GM18909 (cell line): ENCODE data around the gene CPNE5.
"Not testable (repeated sequence)": the region's sequence is repeated elsewhere in the genome, so short reads cannot be mapped to it uniquely, and the experiment has no call there.

Experiments used
- ATAC-seq: cut with Tn5 transposase; IDR thresholded peaks from one replicate; pipeline ENCODE4 v1.9.1; 2021; ENCODE audit warnings: mild to moderate bottlenecking; ENCODE audit not compliant: unreplicated experiment, poor library complexity

The CPNE5 gene

DNA sequence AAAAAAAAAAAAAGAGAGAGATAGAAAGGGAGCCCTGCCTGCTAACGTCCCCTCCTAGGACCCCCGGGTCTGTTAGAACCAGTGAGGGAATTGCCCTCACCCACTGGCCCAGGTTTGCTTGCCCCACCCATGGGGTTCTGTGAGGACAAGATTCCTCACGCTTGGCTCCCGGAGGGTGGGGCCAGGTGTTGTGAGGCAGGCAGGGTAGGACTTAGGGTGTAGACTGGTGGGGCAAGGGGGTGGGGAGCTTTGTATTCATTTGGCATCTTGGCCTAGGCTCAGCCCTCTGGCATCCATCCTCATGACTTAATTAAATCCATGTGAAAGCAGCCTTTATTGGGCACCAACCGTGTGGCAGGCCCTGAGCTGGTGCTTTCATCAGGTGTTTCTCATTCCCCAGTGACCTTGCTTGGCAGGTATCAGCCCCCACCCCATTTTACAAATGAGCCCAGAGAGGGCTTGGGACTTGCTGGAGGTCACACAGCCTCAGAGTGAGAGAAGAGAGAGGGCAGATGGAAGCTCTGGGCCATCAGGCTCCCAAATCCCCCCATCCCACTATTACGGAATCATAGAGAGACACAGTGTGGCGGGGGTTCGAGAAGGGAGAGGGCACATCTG lies 122.7 kb downstream of the CPNE5 start:
- no peak for ATAC-seq

DNA sequence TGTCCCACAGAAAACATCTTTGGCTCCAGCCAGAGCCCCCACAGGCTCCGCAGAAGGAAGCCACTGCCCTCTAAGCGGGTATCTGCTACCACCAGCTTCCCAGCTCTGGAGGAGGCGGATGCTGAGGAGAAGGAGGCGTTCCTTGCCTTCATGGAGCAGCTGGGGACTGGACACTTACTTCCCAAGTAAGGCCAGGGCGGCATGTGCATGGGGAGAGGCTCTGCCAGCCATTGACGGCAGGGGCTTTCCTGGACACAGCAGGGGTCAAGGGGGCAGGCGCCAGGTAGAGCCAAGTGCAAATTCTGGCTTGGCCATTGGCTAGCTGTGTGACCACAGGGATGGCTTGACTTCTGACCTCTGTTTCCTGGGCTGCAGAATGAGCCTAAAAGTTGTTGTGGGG lies 123.8 kb downstream of the CPNE5 start:
- no peak for ATAC-seq

DNA sequence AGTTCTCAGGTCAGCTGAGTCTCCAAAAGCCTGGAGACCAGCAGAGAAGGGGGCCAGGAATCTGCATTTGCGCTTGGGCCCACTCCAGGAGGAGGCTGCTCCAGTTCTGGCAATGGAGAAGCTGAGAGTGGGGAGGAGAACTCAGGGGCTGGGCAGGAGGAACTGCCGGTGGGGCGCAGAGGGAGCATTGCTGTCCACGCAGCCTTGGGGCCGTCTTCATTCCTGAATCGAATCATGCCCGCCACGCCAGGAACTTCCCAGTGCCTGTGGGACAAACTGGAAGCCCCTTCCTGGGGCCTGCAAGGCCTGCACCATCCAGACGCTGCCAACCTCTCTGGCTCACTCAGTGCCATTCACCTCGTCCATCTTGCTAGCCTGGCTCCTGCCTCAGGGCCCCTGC lies 124.7 kb downstream of the CPNE5 start:
- no peak for ATAC-seq

DNA sequence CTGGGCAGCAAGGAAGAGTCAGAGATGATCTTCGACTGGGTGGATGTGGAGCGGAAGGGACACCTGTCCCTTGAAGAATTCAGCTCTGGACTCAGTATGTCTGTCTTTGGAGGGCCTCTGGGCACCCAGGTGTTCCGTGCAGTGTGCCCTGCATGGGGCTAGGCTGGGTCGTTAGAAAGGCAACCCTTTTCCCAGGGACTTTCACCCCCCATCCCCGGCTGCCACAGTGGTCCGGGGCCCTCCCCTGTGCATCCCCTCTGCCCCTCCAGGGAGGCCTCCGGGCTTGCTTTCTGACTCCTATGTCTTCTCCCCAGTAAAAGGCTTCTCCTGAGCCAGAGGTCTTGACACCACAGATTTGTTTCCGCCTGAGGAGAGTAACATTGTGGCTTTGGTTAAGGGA lies 125.4 kb downstream of the CPNE5 start:
- ATAC-seq: no peak

DNA sequence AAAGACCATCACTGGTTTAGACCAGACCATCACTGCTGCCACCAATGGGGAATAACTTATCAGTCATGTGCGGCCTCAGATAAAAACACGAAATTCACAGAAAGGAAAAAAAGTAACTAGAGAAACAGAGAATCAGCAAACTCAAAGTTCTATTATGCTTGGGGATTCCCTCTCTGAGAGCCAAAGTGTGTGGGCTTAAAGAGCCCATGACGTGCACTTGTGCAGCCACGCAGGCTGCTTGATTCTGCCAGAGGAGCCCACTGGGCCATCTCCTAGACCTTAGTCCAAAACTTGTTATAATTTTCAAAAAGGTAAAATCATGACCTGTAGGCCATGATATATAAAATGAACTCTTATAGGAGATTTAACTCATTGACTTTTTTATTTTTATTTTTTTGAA lies 126.4 kb downstream of the CPNE5 start:
- no peak for ATAC-seq

DNA sequence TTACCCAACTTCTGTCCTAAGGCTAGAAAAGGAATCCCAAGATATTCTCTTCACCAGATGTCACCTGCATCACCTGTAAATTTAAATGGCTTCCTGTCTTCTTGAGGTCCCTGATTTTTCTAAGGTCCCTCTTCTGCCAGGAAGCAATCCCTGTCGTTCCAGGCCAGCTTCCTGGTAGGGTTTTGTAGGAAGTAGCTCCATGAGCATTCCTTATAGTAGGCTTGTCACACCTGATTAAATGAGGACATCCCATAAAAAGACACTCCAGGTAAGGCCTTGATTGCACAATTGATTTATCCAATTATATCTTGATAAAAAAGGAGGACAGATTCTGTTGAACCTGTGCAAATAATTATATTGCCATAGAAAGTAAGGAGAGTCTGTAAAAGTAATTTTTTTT lies 132.9 kb downstream of the CPNE5 start:
- no peak for ATAC-seq

DNA sequence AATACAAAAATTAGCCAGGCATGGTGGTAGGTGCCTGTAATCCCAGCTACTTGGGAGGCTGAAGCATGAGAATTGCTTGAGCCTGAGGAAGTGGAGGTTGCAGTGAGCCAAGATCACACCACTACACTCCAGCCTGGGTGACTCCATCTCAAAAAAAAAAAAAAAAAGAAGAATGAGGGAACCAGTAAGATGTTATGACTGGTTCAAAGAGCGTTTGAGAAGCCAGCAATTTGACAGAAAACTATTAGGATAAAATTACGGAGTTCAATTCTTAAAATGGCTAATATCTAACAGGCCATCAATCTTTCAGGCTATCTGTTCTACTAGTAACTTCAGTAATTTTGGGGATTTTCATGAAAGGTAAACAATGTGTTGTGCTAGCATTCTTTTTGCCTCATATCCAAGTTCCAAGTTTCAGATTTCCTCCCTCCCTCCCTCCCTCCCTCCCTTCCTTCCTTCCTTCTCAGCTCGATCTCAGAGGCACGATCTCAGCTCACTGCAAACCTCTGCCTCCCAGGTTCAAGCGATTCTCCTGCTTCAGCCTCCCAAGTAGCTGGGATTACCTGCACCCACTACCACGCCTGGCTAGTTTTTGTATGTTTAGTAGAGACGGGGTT lies 134.2 kb downstream of the CPNE5 start:
- ATAC-seq: not testable (repeated sequence)

DNA sequence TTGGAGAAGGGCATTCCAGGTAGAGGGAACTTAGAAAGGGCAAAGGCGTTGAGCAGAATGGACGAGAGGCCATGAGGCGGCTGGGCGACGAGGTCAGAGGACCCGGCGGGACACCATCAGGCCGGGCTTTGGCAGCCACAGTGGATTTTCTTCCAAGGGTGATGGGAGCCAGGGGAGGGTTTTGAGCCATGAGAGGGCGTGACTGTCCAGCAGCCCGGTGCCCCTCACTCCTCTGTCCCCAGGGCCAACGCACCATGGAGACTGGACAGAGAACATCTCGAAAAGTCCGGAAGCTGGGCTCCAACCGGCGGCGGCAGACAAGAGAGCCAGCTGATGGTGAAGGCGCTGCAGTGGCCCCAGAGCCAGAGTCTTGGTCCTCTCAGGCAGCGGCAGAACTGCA lies 135.3 kb downstream of the CPNE5 start:
- ATAC-seq: no peak

DNA sequence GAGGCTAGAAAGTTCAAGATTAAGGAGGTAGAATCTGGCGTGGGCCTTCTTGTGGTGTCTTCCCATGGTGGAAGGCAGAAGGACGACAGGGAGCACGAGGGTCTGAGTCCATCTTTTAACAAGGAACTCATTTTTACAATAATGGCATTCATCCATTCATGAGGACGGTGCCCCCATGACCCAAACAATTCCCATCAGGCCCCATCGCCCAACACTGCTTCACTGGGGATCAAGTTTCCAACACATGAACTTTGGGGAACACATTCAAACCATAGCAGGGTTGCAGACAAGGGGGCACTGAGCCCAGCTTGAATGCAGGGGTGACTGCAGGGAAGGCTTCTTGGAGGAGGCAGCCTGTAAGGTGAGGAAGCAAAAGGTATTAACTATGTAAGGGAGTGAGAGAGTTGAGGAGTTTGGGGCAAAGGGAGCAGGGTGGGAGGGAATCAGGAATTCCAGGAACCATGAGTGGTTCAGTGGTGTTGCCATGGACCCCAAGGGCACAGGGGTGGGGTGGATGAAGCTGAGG lies 136.1 kb downstream of the CPNE5 start:
- no peak for ATAC-seq

DNA sequence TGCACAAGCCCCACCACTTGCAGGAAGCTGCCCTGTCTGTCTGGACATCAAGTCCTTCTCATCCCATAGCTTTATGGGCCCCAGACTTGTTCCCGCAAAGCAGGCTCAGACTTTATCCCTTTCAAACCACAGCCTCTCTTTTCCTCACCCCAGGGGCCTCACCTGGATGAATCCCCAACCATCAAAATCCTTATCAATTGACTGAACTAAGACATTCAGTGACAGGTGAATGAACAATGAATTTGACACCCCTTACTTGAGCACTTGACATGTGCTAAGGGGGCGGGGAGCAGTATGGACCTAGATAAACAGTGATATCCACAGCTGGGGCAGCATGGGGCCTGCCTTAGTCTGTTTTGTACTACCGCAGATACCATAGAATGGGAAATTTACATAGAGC lies 136.6 kb downstream of the CPNE5 start:
- no peak for ATAC-seq

DNA sequence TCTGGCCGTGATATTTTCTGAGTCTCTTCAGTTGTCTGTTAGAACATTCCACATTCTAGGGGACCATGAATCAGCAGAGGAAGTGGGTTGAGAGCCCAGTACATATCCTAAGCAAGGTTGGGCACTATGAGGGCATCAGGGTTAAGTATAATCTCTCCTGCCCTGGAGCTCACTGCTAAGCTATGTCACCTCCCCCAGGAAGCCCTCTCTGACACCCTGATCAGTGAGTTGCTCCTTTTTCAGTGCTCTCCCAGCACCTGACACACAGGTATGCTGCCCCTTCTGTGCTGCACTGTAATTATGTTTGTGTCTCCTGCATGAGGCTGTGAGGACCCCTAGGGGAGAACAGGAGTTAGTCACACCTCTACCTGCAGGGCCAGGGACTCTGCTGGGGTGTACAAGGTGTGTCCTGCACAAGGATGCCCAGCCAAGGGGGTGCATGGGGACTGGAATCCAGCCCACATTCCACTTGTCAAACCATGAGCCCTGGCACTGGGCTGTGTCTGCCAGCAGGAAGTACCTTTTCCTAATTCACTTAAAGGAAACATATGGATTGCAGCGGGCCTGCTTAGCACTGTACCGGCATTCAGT lies 137.7 kb downstream of the CPNE5 start:
- no peak for ATAC-seq

DNA sequence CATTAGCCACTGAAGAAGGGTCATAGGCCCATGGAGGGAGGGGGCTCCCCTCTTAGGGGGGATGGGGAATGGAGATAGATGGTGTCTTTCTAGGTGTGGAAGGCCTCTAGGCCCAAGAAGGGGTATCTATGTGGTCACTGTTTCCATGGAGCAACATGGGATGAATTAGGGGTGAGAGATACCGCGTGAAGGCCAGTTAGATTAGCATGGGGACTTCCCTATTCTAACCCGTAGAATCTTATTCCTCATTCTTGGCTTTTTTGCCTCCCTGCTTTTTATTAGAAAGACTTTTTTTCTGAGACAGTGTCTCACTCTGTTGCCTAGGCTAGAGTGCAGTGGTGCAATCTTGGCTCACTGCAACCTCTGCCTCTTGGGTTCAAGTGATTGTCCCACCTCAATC lies 138.4 kb downstream of the CPNE5 start:
- ATAC-seq: no peak

DNA sequence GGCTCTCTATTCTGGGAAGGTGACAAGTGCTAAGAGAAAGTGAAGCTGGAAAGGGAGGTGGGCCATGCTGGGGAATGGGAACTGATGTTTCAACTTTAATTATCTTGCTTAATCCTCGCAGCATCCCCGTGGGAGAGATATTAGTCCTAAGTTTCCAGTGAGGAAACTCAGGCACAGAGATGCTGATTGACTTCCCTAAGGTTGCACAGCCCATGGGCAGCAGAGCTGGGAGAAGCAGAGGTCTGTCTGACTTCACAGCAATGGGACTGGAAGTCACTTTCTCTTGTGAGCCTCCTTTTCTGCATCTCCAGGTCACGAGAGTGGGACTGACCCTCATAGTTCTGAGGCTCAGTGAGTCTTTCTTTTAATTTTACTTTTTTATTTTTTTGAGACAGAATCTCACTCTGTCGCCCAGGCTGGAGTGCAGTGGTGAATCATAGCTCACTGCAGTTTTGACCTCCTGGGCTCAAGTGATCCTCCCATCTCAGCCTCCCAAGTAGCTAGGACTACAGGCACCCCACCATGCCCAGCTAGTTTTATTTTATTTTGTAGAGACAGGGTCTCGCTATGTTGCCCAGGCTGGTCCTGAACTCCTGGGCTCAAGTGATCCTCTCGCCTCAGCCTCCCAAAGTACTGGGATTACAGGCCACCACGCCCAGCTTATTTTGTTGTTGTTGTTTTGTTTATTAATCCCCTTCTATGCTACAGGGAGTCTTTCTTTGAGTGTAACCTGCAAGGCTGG lies 139.0 kb downstream of the CPNE5 start:
- ATAC-seq: no peak

DNA sequence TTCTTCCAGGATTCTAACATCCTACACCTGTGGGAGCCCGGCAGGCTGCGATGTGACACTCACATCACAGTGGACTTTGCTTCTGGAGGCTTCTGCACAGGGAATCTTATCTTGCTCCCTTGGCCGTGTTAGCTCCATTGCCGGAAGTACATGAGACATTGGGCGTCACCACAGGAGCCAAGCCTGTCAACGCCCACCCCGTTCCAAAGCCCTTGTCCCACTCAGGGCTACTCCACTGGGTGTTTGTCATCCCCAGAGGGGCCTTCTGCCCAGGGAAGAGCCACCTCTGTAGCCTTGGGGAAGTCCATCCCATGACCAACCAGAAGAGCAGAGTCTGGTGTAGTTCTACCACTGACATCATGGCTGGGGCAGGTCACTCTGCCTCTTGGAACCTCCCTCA lies 139.9 kb downstream of the CPNE5 start:
- no peak for ATAC-seq

DNA sequence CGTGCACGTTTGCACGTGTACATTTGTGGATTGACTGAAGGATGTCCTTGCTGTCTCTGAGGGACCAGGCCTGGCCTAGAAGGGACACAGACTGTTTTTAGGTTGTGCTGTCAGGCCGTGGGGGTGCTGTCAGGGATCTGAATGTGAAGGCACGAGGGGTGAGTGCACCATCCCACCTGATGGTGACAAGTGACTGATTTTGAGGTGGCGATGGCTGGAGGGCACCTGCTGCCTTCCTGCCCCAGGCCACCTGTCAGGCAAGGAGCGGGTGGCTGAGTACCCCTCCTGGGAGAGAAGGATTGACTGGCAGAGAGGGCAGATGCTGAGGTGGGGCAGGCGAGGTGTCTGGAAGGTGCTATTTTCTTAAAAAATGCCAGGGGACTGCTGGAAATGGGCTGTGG lies 140.4 kb downstream of the CPNE5 start:
- no peak for ATAC-seq

DNA sequence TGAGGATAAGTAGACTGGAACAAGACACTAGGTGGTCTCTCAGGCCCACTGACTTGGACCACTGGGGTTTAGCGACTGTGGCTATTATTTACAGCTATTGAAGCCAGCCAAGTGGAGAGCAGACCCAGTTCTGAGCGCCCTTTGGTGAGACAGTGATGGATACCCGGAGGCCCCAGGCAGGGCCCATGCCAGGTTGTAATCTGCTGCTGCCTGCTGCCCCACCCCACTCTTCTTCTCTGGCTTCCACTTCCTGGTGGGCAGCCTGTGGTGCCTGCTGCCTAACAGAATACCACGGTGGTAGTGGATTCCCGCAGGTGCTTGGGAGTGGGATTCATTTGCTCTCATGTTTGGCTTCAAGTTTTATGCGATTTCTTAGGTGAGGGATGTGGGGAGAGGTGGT lies 141.0 kb downstream of the CPNE5 start:
- no peak for ATAC-seq

DNA sequence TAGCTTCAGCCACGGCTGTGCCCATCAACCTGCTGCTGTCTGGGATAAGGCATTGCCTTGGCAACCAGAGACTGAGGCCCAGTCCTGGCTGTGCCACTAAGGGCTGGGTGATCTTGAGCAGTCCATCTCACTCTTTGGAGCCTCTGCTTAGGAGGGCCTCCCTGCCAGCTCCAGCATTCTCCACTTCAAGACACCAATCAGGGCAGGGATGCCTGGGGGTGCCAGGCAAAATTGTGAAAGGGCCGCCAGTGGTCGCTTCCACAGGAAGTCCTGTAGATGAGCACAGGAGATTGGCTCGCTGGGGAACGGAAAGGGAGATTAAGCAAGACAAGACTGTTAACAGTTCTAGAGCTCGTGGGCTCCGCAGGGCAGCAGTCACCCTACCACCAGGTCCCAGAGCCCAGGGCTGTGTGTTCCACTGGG lies 141.8 kb downstream of the CPNE5 start, which contains the start of gene RAB44:
RAB44 (plus strand) TSS at position 346 of the 423 bp plus-strand sequence. CDS start 6,410 bp downstream, outside the sequence.
- ATAC-seq: no peak

DNA sequence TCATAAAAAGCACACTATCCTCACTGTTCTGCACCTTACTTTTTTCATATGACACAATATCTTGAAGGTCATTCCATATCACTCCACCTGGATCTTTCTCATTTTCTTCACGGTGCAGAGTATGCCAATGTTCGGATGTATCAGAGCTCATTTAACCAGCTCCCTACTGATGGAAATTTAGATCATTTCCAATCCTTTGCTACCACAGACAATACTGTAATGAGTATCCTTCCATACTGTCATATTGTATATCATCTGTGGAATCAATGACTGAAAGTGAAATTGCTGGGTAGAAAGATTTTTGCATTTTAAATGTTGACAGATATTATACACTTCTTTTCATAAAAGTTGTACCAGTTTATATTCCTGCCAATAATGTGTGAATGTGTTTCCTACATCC lies 143.8 kb downstream of the CPNE5 start:
- ATAC-seq: no peak

DNA sequence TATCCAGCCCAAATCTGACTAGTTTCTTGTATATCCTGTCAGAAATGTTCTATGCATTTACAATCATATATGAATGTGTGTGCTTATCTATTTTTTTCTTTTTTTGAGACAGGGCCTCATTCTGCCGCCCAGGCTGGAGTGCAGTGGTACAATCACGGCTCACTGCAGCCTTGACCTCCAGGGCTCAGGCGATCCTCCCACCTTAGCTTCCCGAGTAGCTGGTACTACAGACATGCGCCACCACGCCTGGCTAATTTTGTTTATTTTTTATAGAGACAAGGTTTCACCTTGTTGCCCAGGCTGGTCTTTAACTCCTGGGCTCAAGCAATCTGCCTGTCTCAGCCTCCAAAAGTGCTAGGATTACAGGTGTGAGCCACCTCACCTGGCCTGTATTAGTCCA lies 144.6 kb downstream of the CPNE5 start:
- ATAC-seq: no peak

DNA sequence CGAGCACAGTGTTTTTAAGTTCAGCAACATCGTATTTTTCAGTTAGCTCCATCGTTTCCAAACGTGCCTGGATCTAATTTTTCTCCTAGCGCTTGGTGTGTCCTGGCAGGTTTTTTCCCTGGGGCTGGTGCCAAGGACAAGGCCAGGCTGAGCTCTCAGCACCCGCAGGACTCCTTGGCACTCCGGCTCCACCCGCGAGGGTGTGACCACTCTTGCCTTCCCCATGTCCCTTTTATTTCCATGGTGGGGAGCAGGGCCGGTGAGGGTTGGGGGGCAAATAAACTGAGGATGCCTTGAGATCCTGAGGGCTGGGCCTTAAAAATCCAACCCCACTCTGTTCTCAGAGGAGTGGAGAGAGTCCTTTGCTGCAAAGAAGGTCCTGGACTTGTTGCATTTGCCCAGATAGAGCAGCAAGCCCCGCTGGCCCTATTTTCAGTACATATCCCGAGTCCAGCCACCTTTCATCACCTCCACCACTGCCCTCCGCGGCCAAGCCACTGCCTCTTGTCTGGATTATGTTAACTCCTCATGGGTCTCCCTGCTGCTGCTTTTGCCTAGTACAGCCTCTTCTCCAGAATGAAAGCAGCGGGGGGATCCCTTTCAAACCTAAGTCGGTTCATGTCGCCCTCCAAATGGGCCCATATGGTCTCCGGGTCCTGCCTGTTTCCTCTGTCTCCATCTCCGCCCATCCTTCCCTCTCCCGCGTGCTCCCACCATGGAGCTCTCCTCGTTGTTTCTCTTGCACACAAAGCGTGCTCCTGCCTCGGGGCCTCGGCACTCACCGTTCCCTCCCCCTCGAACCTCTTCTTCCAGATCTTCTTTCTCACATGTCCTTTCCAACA lies 146.2 kb downstream of the CPNE5 start:
- ATAC-seq: no peak
